H1 (cell line): ENCODE measurements around the gene PIMREG. TPM values are rescaled to one million over a fixed set of nuclear protein-coding genes. Genes with fewer than 3 reads are reported as not detected.

ENCODE experiments used
- CTCF ChIA-PET: fragments of 300-600 bp; sonication (Branson Sonifier 250); formaldehyde crosslinking; loops from one replicate; lab custom pipeline; 2021; ENCODE audit not compliant: partially characterized antibody; lab: Charles Lee
- POLR2A ChIA-PET: fragments of 300-600 bp; sonication (Branson Sonifier 250); formaldehyde crosslinking; loops from one replicate; lab custom pipeline; 2021; ENCODE audit warnings: inconsistent platforms; ENCODE audit not compliant: partially characterized antibody; lab: Charles Lee
- DNase-seq, 2 experiments: peaks; one replicate each; pipeline versions ENCODE4 v3.0.0 to v3.0.0-alpha.2; 2010 to 2022; ENCODE audit warnings: low spot score in 2 of 2, low read depth in 1 of 2, mixed read lengths in 1 of 2
- FAIRE-seq: peaks from 2 replicates; lab custom pipeline; 2011; peaks lifted over from hg19 to GRCh38; lab: Jason Lieb, UNC
- H2AFZ ChIP-seq: 2 replicates; pipeline ENCODE4 v1.8.1; 2012; ENCODE audit warnings: low read length, inconsistent platforms
- H2AK5ac ChIP-seq: 2 replicates; pipeline ENCODE4 v1.6.1; 2013; ENCODE audit warnings: low read depth, low read length
- H2BK120ac ChIP-seq: replicated peaks from 2 replicates; pipeline ENCODE3; 2013; ENCODE audit warnings: low read depth, low read length, inconsistent platforms
- H2BK12ac ChIP-seq: 2 replicates; pipeline ENCODE4 v1.6.1; 2013; ENCODE audit warnings: low read depth, low read length
- H2BK15ac ChIP-seq: 2 replicates; pipeline ENCODE4 v1.6.1; 2013; ENCODE audit warnings: low read length
- H2BK20ac ChIP-seq: 2 replicates; pipeline ENCODE4 v1.6.1; 2013; ENCODE audit warnings: low read length
- H2BK5ac ChIP-seq: 2 replicates; pipeline ENCODE4 v1.6.1; 2013; ENCODE audit warnings: low read depth, low read length
- H3K14ac ChIP-seq: 2 replicates; pipeline ENCODE4 v1.6.1; 2013; ENCODE audit warnings: inconsistent platforms; ENCODE audit not compliant: insufficient read length
- H3K18ac ChIP-seq: 2 replicates; pipeline ENCODE4 v1.6.1; 2013; ENCODE audit warnings: low read length; ENCODE audit errors: extremely low read depth
- H3K23ac ChIP-seq: 2 replicates; pipeline ENCODE4 v1.6.1; 2013; ENCODE audit warnings: inconsistent platforms; ENCODE audit not compliant: insufficient read length
- H3K23me2 ChIP-seq: 2 replicates; pipeline ENCODE4 v1.6.1; 2013; ENCODE audit warnings: low read depth, low read length
- H3K27ac ChIP-seq: 2 replicates; pipeline ENCODE4 v1.6.1; 2011; ENCODE audit warnings: low read depth, low read length, inconsistent platforms
- H3K27me3 ChIP-seq, 4 experiments: replicated peaks in 1 of 4; 1 replicate in 1 of 4; 2 replicates in 3 of 4; pipeline versions ENCODE4 v1.6.1 to v1.8.1; 2011 to 2013; ENCODE audit warnings: low read length in 3 of 4, mild to moderate bottlenecking in 3 of 4, inconsistent platforms in 2 of 4, mixed read lengths in 2 of 4, moderate library complexity in 1 of 4; ENCODE audit not compliant: control insufficient read depth in 3 of 4, insufficient read depth in 3 of 4; ENCODE audit errors: extremely low read depth in 1 of 4
- H3K36me3 ChIP-seq, 4 experiments: 2 replicates each; pipeline versions ENCODE4 v1.6.1 to v1.8.1; 2011 to 2013; ENCODE audit warnings: mild to moderate bottlenecking in 4 of 4, low read length in 3 of 4, moderate library complexity in 2 of 4, control low read depth in 1 of 4, inconsistent platforms in 1 of 4; ENCODE audit not compliant: insufficient read depth in 4 of 4, control insufficient read depth in 2 of 4
- H3K4ac ChIP-seq: replicated peaks from 2 replicates; pipeline ENCODE3; 2013; ENCODE audit warnings: low read length, low read depth, mixed read lengths, inconsistent platforms; ENCODE audit not compliant: insufficient read length
- H3K4me1 ChIP-seq, 4 experiments: replicated peaks in 1 of 4; 1 replicate in 1 of 4; 2 replicates in 3 of 4; pipeline versions ENCODE4 v1.6.1 to v1.8.1; 2011 to 2013; ENCODE audit warnings: low read length in 3 of 4, inconsistent platforms in 2 of 4, mixed read lengths in 1 of 4; ENCODE audit not compliant: insufficient read depth in 4 of 4, control insufficient read depth in 3 of 4
- H3K4me2 ChIP-seq, 2 experiments: 2 replicates each; pipeline versions ENCODE4 v1.6.1 to v1.8.1; 2011 to 2013; ENCODE audit warnings: low read depth in 2 of 2, low read length in 2 of 2, control low read depth in 1 of 2, inconsistent platforms in 1 of 2, mild to moderate bottlenecking in 1 of 2; ENCODE audit not compliant: insufficient read depth in 1 of 2
- H3K4me3 ChIP-seq, 4 experiments: fragments of 200-600, 300-600 bp in 1 of 4; sonication (generic), shearing (Covaris generic), sonication (Bioruptor Twin) in 1 of 4; 2 replicates each; pipeline versions ENCODE4 v1.5.1 to v1.8.1; 2011 to 2016; ENCODE audit warnings: low read length in 4 of 4, low read depth in 3 of 4, control low read depth in 2 of 4, inconsistent platforms in 2 of 4, mild to moderate bottlenecking in 2 of 4, mixed read lengths in 1 of 4, moderate library complexity in 1 of 4; ENCODE audit not compliant: insufficient read depth in 2 of 4; ENCODE audit errors: extremely low read depth in 1 of 4
- H3K56ac ChIP-seq: replicated peaks from 2 replicates; pipeline ENCODE3; 2013; ENCODE audit warnings: low read depth, mild to moderate bottlenecking, mixed read lengths, low read length, inconsistent platforms; ENCODE audit not compliant: insufficient read length
- H3K79me1 ChIP-seq: 2 replicates; pipeline ENCODE4 v1.6.1; 2013; ENCODE audit warnings: low read depth, low read length, control low read depth
- H3K79me2 ChIP-seq, 2 experiments: 2 replicates each; pipeline versions ENCODE4 v1.6.1 to v1.8.1; 2012 to 2013; ENCODE audit warnings: low read length in 2 of 2, mild to moderate bottlenecking in 2 of 2, inconsistent platforms in 1 of 2; ENCODE audit not compliant: insufficient read depth in 2 of 2, control insufficient read depth in 1 of 2
- H3K9ac ChIP-seq, 4 experiments: replicated peaks in 1 of 4; 1 replicate in 1 of 4; 2 replicates in 3 of 4; pipeline versions ENCODE4 v1.6.1 to v1.8.1; 2011 to 2013; ENCODE audit warnings: low read depth in 3 of 4, low read length in 3 of 4, control low read depth in 2 of 4, mild to moderate bottlenecking in 2 of 4, moderate library complexity in 2 of 4, inconsistent platforms in 1 of 4; ENCODE audit errors: extremely low read depth in 1 of 4
- H3K9me3 ChIP-seq, 2 experiments: 2 replicates each; pipeline versions ENCODE4 v1.6.1 to v1.8.1; 2012 to 2013; ENCODE audit warnings: mild to moderate bottlenecking in 2 of 2, moderate library complexity in 2 of 2, control low read depth in 1 of 2, inconsistent platforms in 1 of 2, low read depth in 1 of 2, low read length in 1 of 2, mixed read lengths in 1 of 2; ENCODE audit not compliant: insufficient read depth in 2 of 2
- H4K20me1 ChIP-seq, 2 experiments: replicated peaks in 1 of 2; 2 replicates each; pipeline versions ENCODE3 to v1.8.1; 2011 to 2013; ENCODE audit warnings: inconsistent platforms in 2 of 2, low read length in 2 of 2, mild to moderate bottlenecking in 1 of 2; ENCODE audit not compliant: insufficient read depth in 2 of 2, control insufficient read depth in 1 of 2
- H4K5ac ChIP-seq: 2 replicates; pipeline ENCODE4 v1.6.1; 2013; ENCODE audit warnings: low read length, low read depth, mixed read lengths, inconsistent platforms; ENCODE audit not compliant: insufficient read length
- H4K8ac ChIP-seq: 2 replicates; pipeline ENCODE4 v1.8.0; 2013; ENCODE audit warnings: mild to moderate bottlenecking, moderate library complexity, low read length, inconsistent platforms; ENCODE audit not compliant: insufficient read depth; ENCODE audit errors: extremely low read depth
- H4K91ac ChIP-seq: replicated peaks from 2 replicates; pipeline ENCODE3; 2013; ENCODE audit warnings: low read length, mixed read lengths, inconsistent platforms; ENCODE audit not compliant: insufficient read length
- ASH2L ChIP-seq: fragments of 200-600, 300-600 bp; sonication (generic); IDR thresholded peaks from one replicate; pipeline ENCODE4 v1.7.1; 2017; ENCODE audit warnings: low read length
- CEBPB ChIP-seq: IDR thresholded peaks from 2 replicates; pipeline ENCODE4 v1.6.1; 2012; ENCODE audit warnings: low read depth, low read length
- JUN ChIP-seq: IDR thresholded peaks from 2 replicates; pipeline ENCODE4 v1.6.1; 2011; ENCODE audit warnings: low read depth, mild to moderate bottlenecking, improper control_type of control experiment, low read length
- JUND ChIP-seq: IDR thresholded peaks from 2 replicates; pipeline ENCODE4 v1.6.1; 2011; ENCODE audit warnings: mild to moderate bottlenecking, improper control_type of control experiment, low read length
- RNF2 ChIP-seq: fragments of 200-900, 300-1000 bp; sonication (generic); IDR thresholded peaks from 2 replicates; pipeline ENCODE4 v1.7.1; 2016; ENCODE audit warnings: borderline replicate concordance, low read depth, mild to moderate bottlenecking, antibody characterized with exemption, low read length; ENCODE audit not compliant: poor library complexity, severe bottlenecking; ENCODE audit errors: missing control alignments
- YY1 ChIP-seq: IDR thresholded peaks from 2 replicates; pipeline ENCODE4 v1.6.1; 2011; ENCODE audit warnings: low read depth, mild to moderate bottlenecking, low read length
- WGBS, 2 experiments: shearing (Covaris generic) in 1 of 2; methylation state at CpG; one replicate each; pipeline versions ENCODE4 v1.1.6 to v1.1.7; 2013 to 2015; ENCODE audit warnings: low lambda C conversion rate in 2 of 2, mixed read lengths in 2 of 2, inconsistent platforms in 1 of 2, low coverage in 1 of 2, missing lambda C conversion rate in 1 of 2; ENCODE audit not compliant: insufficient replicate concordance in 2 of 2, insufficient coverage in 1 of 2, insufficient read length in 1 of 2; ENCODE audit errors: extremely low coverage in 1 of 2, missing lambda C conversion rate in 1 of 2; 5-methylcytosine and 5-hydroxymethylcytosine counted together
- polyA plus RNA-seq, 7 experiments: library from polyadenylated mRNA; depleted of rRNA in 3 of 7; stranded (reverse) in 5 of 7; unstranded in 2 of 7; fragments of >200 nt in 5 of 7; fragments of 200-250 nt in 2 of 7; gene quantifications; 1 replicate in 5 of 7; 2 replicates in 1 of 7; 4 replicates in 1 of 7; pipeline versions ENCODE4 v1.2.1 to v1.2.3, GENCODE V29; 2011 to 2013; ENCODE audit warnings: missing spikeins in 2 of 7, mixed read lengths in 2 of 7
- total RNA-seq: library from RNA; stranded (reverse); fragmentation: NEBNext Ultra II Directional; extraction: Animal tissue kit (Norgen Biotek cat#: 25700); gene quantifications from 2 replicates; pipeline ENCODE4 v1.2.1, GENCODE V29; 2021

PIMREG gene
- total and polyA plus RNA-seq, 2 of the 8 experiments (the other 6 are each of a cell fraction or from before 2014, with no cell fraction given) = 133 to 148 TPM

DNA sequence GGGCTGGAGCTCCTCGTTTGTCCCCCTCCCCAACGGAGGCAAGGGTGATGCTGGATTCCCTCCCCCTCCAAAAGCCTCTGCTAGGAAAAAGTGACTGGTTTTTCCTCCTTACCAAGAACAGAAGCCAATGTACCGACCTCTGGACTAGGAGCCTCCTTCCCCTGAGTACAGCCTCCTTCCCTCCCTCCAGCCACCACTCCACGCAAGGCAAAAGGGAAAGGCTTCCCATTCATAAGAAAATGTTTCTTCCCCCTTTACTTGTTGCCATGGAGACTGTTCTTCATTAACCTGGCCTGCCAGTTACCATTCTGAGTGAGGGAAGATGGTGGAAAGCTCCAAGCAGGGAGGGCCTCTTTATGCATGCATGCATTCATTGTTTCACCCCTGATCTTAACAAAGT, 4.3 kb upstream of the PIMREG start:
- Histone ChIP-seq H3K79me1 (peaks cover 6% of the 10 kb centered on the region; the same call in 1 of the 2 replicates), H4K20me1 (no peaks in the 10 kb centered on the region), H3K14ac (no peak overlapping the region), H3K9ac (peak overlapping the region in 1 of 4 experiments; percentile 24; a peak in 1 of 7 replicates), H3K4ac (no peak overlapping the region), H3K4me2 (peak overlapping the region; percentile 29 to 61), H3K36me3 (no peaks in the 10 kb centered on the region; a peak in 1 of 8 replicates), H2BK12ac (0 out of 2 replicates have a peak overlapping the region, but pooled peaks have one; percentile 53), H3K4me1 (peaks cover 4 to 22% (median 7%) of the 10 kb centered on the region in 4 experiments), H3K18ac (no peak overlapping the region), H4K91ac (no peak overlapping the region), H2AK5ac (no peak overlapping the region), H3K23ac (no peak overlapping the region), H2BK20ac (no peak overlapping the region), H3K23me2 (peaks cover 8% of the 10 kb centered on the region; the same call in 1 of the 2 replicates), H3K27ac (no peak overlapping the region), H4K8ac (no peak overlapping the region), H3K4me3 (no peak overlapping the region)
- CTCF ChIA-PET = interaction anchor here (0.9 to 3.5 kb wide), 7 partner anchors 8 to 163 kb away, joined by 3 to 12 read pairs (median 3); no protein-coding TSS in a partner anchor
- TF ChIP-seq RNF2 (no peak), ASH2L (peak; percentile 38), JUND (no peak), CEBPB (0 out of 2 replicates have a peak, but pooled peaks have one; percentile 42), JUN (no peak), YY1 (peak; percentile 32; the same call in 1 of the 2 replicates)
- TF ChIP-seq, all 59 proteins: peak for 3
- POLR2A ChIA-PET = interaction anchor here (0.9 to 1.1 kb wide), 3 partner anchors 16 to 971 kb away, joined by 3 to 4 read pairs (median 3); partner anchors contain the start of gene DHX33
- Histone ChIP-seq H3K27me3 (no peaks in the 10 kb centered on the region), H2BK5ac (no peak overlapping the region), H2BK15ac (no peak overlapping the region), H3K9me3 (no peaks in the 10 kb centered on the region), H2AFZ (peak overlapping the region; percentile 92; the same call in 1 of the 2 replicates), H3K79me2 (peaks cover under 1 to 6% of the 10 kb centered on the region in 2 experiments; a peak in 3 of 4 replicates), H4K5ac (no peak overlapping the region), H2BK120ac (no peak overlapping the region), H3K56ac (no peak overlapping the region)
- WGBS, 2 experiments = 33% methylated on average over 4 of the region's 4 CpGs; no CpG with 5 or more reads in 1 of the 2 experiments
- DNase-seq (no peak), FAIRE-seq (peak; percentile 24)
